Smooth muscle cell (in vitro differentiated cells): ENCODE data around the gene ADAMTS4. TPM values are rescaled to one million over a fixed set of nuclear protein-coding genes. Genes with fewer than 3 reads are reported as not detected.

ENCODE experiments used
- DNase-seq: peaks from one replicate; lab custom pipeline; 2025; ENCODE audit not compliant: unreplicated experiment; lab: John Stamatoyannopoulos, UW
- H2AFZ ChIP-seq: fragments of 200-600 bp; sonication (generic); 2 replicates; pipeline ENCODE4 v1.6.0; 2016; ENCODE audit warnings: antibody characterized with exemption, low read depth, mild to moderate bottlenecking
- H3F3A ChIP-seq: fragments of 200-600 bp; sonication (generic); 2 replicates; pipeline ENCODE4 v1.6.0; 2017; ENCODE audit warnings: antibody characterized with exemption, low read depth
- H3K27ac ChIP-seq: fragments of 200-600 bp; sonication (generic); 2 replicates; pipeline ENCODE4 v1.5.1; 2016; ENCODE audit warnings: low read depth, mild to moderate bottlenecking
- H3K27me3 ChIP-seq: fragments of 200-600 bp; sonication (generic); 2 replicates; pipeline ENCODE4 v1.6.1; 2016; ENCODE audit warnings: low read depth, mild to moderate bottlenecking
- H3K36me3 ChIP-seq: fragments of 200-600 bp; sonication (generic); 2 replicates; pipeline ENCODE4 v1.5.1; 2016; ENCODE audit warnings: low read depth
- H3K4me1 ChIP-seq: fragments of 200-600 bp; sonication (generic); 2 replicates; pipeline ENCODE4 v1.5.1; 2016; ENCODE audit warnings: low read depth
- H3K4me2 ChIP-seq: fragments of 200-600 bp; sonication (generic); 2 replicates; pipeline ENCODE4 v1.6.0; 2016; ENCODE audit warnings: mild to moderate bottlenecking
- H3K4me3 ChIP-seq: fragments of 200-600 bp; sonication (generic); 2 replicates; pipeline ENCODE4 v1.5.1; 2016; ENCODE audit warnings: mild to moderate bottlenecking
- H3K79me2 ChIP-seq: fragments of 200-600 bp; sonication (generic); 2 replicates; pipeline ENCODE4 v1.6.0; 2016; ENCODE audit warnings: low read depth, mild to moderate bottlenecking
- H3K9ac ChIP-seq: fragments of 200-600 bp; sonication (generic); 2 replicates; pipeline ENCODE4 v1.6.0; 2016; ENCODE audit warnings: low read depth
- H3K9me3 ChIP-seq: fragments of 200-600 bp; sonication (generic); replicated peaks from 2 replicates; pipeline ENCODE4 v1.5.1; 2016; ENCODE audit warnings: low read depth
- H4K20me1 ChIP-seq: fragments of 200-600 bp; sonication (generic); 2 replicates; pipeline ENCODE4 v1.6.0; 2016; ENCODE audit warnings: low read depth
- CTCF ChIP-seq: fragments of 200-600 bp; sonication (generic); IDR thresholded peaks from 2 replicates; pipeline ENCODE4 v1.5.1; 2017; ENCODE audit warnings: borderline replicate concordance, mild to moderate bottlenecking, antibody characterized with exemption; ENCODE audit not compliant: insufficient read depth, poor library complexity, severe bottlenecking
- WGBS: methylation state at CpG from one replicate; pipeline ENCODE4 v1.1.7; 2016; ENCODE audit warnings: low lambda C conversion rate; 5-methylcytosine and 5-hydroxymethylcytosine counted together
- polyA plus RNA-seq: library from polyadenylated mRNA; unstranded; fragments of >200 nt; fragmentation: Nextera tagmentation; extraction: Ambion mirVana; gene quantifications from 2 replicates; pipeline ENCODE4 v1.2.1, GENCODE V29; 2016
- total RNA-seq: library from RNA; depleted of rRNA; stranded (reverse); fragments of >200 nt; gene quantifications from 2 replicates; pipeline ENCODE4 v1.2.3, GENCODE V29; 2014

Gene ADAMTS4
- total and polyA plus RNA-seq, 2 experiments from 2014 or later, result 17.1 to 28.3 TPM

DNA sequence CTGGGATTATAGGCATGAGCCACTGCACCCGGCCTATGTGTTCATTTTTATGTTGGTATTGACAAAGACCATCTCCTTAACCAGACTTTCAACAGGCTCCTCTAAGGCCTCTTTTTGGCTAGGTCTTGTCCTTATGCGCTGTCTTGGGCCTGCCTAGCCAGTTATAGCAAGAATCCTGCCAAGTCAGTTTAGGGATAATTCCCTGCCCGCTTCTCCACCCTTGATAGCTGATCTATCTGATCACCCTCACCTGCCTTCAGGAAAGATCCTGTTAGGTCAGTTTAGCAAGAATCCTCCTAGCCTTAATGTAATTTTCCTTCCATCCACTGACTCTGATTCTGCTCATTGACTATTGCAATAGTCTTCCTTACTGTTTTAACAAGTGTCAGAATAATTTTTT lies 19.2 kb downstream of the ADAMTS4 start:
- WGBS, result 87% methylated on average over 3 of the region's 3 CpGs
- Histone ChIP-seq H3K27me3 (no peaks in the 10 kb centered on the region), H4K20me1 (no peaks in the 10 kb centered on the region), H3K4me3 (no peak overlapping the region), H3K36me3 (no peaks in the 10 kb centered on the region), H3K4me2 (no peak overlapping the region), H3K4me1 (peaks cover 7% of the 10 kb centered on the region), H3K9me3 (no peaks in the 10 kb centered on the region), H2AFZ (no peak overlapping the region), H3K27ac (no peak overlapping the region), H3F3A (no peaks in the 10 kb centered on the region), H3K79me2 (peaks cover 10% of the 10 kb centered on the region), H3K9ac (no peak overlapping the region)
- no peak for TF ChIP-seq CTCF
- no peak for DNase-seq

GRCh38 chr1:161177936-161178244 lies 21.0 kb downstream of the ADAMTS4 start:
- Histone ChIP-seq H3F3A (no peaks in the 10 kb centered on the region), H3K9ac (peak overlapping the region; percentile 98), H3K4me2 (peak overlapping the region; percentile 99), H3K36me3 (no peaks in the 10 kb centered on the region), H2AFZ (peak overlapping the region; percentile 99), H3K27me3 (no peaks in the 10 kb centered on the region), H3K4me1 (peaks cover 7% of the 10 kb centered on the region), H3K9me3 (no peaks in the 10 kb centered on the region), H3K79me2 (peaks cover 10% of the 10 kb centered on the region), H4K20me1 (no peaks in the 10 kb centered on the region), H3K4me3 (peak overlapping the region; percentile 90), H3K27ac (peak overlapping the region; percentile 63)
- WGBS, result 38% methylated on average over 9 of the region's 9 CpGs
- DNase-seq, result no peak
- no peak for TF ChIP-seq CTCF

GRCh38 chr1:161177112-161177935 lies 21.5 kb downstream of the ADAMTS4 start, which contains the start of gene B4GALT3:
TSS of gene B4GALT3 (minus strand) at chr1:161177507. CDS start at chr1:161176060, 1,447 bp downstream.
- Histone ChIP-seq H2AFZ (peak within 1 kb of the TSS; percentile 99), H3K79me2 (peaks cover 10% of the 10 kb centered on the region), H3K4me2 (peak within 1 kb of the TSS; percentile 99), H4K20me1 (no peaks in the 10 kb centered on the region), H3K36me3 (no peaks in the 10 kb centered on the region), H3F3A (no peaks in the 10 kb centered on the region), H3K27ac (peak within 1 kb of the TSS; percentile 63), H3K4me1 (peaks cover 7% of the 10 kb centered on the region), H3K27me3 (no peaks in the 10 kb centered on the region), H3K4me3 (peak within 1 kb of the TSS; percentile 90), H3K9ac (peak within 1 kb of the TSS; percentile 98), H3K9me3 (no peaks in the 10 kb centered on the region)
- TF ChIP-seq CTCF, result peak; percentile 13
- DNase-seq, result peak; percentile 83
- 2% methylated on average over 39 of the region's 50 CpGs for WGBS
